ENCODE results near the gene CDKAL1.

The CDKAL1 gene

DNA sequence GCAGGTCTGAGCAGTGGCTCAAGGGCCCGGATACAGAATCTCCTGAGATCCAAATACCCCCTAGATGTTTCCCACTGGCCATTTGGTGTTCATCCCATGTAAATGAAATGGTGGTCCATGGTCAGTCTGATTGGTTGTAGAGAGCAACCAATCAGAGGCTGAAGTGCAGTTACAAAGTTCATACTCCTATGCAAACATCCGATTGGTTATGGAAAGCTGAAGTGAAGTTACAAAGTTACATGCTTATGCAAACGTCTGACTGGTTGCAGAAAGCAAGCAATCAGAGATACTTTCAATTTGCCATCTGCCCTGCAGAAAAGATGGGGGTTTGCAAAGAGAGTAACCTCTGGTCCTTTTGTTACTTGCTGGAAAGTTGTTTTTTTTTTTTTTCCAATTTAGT is 313.6 kb downstream of the CDKAL1 start:
- Histone ChIP-seq H3K9me3 (replicated peaks in 1 of 2; ENCODE audit: control insufficient read depth in 2 of 2, insufficient read depth in 1 of 2, low read depth in 1 of 2, low read length in 2 of 2) (no peaks in the 10 kb centered on the region), H3K4me1 (ENCODE audit: control insufficient read depth in 2 of 2, insufficient read depth in 1 of 2, low read depth in 1 of 2, low read length in 2 of 2) (peaks cover 0 to 2% of the 10 kb centered on the region in 2 donors), H2BK15ac (ENCODE audit: low read length) (no peak overlapping the region), H2BK120ac (ENCODE audit: low read depth, low read length) (no peak overlapping the region), H3K4me3 (ENCODE audit: low read length in 2 of 2) (no peak overlapping the region), H3K4ac (ENCODE audit: low read length) (no peak overlapping the region), H3K23ac (ENCODE audit: low read depth, low read length, poor library complexity) (no peak overlapping the region), H2BK12ac (ENCODE audit: low read length) (no peak overlapping the region), H4K91ac (ENCODE audit: low read depth, low read length, poor library complexity) (no peak overlapping the region), H3K36me3 (replicated peaks in 1 of 2; ENCODE audit: control insufficient read depth in 2 of 2, insufficient read depth in 2 of 2, low read length in 2 of 2) (peaks cover 0 to 2% of the 10 kb centered on the region in 2 donors), H3K14ac (ENCODE audit: low read length) (no peak overlapping the region), H3K18ac (ENCODE audit: low read length) (no peak overlapping the region), H4K8ac (ENCODE audit: low read depth, low read length) (no peak overlapping the region), H3K4me2 (ENCODE audit: insufficient read depth, low read length, poor library complexity, severe bottlenecking) (no peak overlapping the region), H2BK5ac (ENCODE audit: low read length) (no peak overlapping the region), H2AFZ (ENCODE audit: low read length) (no peak overlapping the region), H3K79me1 (ENCODE audit: low read depth, low read length) (no peaks in the 10 kb centered on the region), H3K27ac (replicated peaks; ENCODE audit: low read length) (no peak overlapping the region), H3K9ac (ENCODE audit: low read depth, low read length, poor library complexity) (no peak overlapping the region), H3K27me3 (ENCODE audit: control insufficient read depth in 3 of 3, insufficient read depth in 3 of 3, low read depth in 1 of 3, low read length in 3 of 3) (peaks cover 0 to 1% (median 0%) of the 10 kb centered on the region in 3 experiments), H2AK5ac (ENCODE audit: low read depth, low read length) (no peak overlapping the region)
- no CpG with 5 or more reads among the region's 3 CpGs for WGBS, 2 donors (ENCODE audit: extremely low coverage in 2 of 2, insufficient read length in 2 of 2, insufficient replicate concordance in 1 of 2)
- DNase-seq (ENCODE audit: low spot score) = no peak

DNA sequence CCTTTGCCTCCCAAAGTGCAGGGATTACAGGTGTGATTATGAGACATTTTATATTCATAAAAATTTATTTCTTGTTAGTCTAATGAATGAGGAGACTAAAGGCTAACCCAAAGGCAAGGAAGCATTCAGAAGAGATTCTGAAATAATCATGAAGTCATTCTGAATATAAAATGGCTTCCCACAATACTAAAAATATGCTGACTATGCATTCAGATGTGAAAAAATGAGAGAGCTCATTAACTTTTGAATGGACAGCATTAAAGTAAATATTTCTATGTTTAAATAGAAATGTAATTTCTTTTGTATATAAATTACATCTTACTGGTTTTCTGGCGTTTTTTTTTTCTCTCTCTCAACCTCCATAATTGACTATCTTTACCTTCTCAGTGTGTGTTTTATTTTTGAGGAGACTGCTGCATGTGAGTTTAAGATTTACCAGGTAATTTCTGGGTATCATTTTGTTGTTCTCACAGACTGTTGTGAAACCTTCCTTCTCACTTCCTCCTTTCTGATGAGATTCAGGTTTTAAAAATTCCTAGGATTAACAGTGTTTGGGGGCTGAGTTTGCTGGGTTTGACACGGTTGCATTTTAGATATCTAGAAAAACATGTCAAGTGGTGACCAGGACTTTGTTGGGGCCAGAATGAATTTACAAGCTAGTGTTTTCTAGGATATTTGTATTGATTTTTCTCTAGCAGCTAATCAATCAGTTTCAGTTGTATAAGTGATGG is 316.6 kb downstream of the CDKAL1 start:
- no peak overlapping the region for H2BK12ac ChIP-seq (ENCODE audit: low read length)
- no peak overlapping the region for H3K9ac ChIP-seq (ENCODE audit: low read depth, low read length, poor library complexity)
- H3K36me3 ChIP-seq (replicated peaks in 1 of 2; ENCODE audit: control insufficient read depth in 2 of 2, insufficient read depth in 2 of 2, low read length in 2 of 2) = no peaks in the 10 kb centered on the region
- H3K27ac ChIP-seq (replicated peaks; ENCODE audit: low read length) = no peak overlapping the region
- no peak overlapping the region for H2AFZ ChIP-seq (ENCODE audit: low read length)
- H3K14ac ChIP-seq (ENCODE audit: low read length) = no peak overlapping the region
- H2BK15ac ChIP-seq (ENCODE audit: low read length) = no peak overlapping the region
- H2BK5ac ChIP-seq (ENCODE audit: low read length) = no peak overlapping the region
- H3K18ac ChIP-seq (ENCODE audit: low read length) = no peak overlapping the region
- H2AK5ac ChIP-seq (ENCODE audit: low read depth, low read length) = no peak overlapping the region
- H4K8ac ChIP-seq (ENCODE audit: low read depth, low read length) = no peak overlapping the region
- DNase-seq (ENCODE audit: low spot score) = no peak
- H3K4me2 ChIP-seq (ENCODE audit: insufficient read depth, low read length, poor library complexity, severe bottlenecking) = no peak overlapping the region
- no peak overlapping the region for H4K91ac ChIP-seq (ENCODE audit: low read depth, low read length, poor library complexity)
- WGBS, 2 donors (ENCODE audit: extremely low coverage in 2 of 2, insufficient read length in 2 of 2, insufficient replicate concordance in 1 of 2) = no CpG with 5 or more reads among the region's 2 CpGs
- no peak overlapping the region for H3K23ac ChIP-seq (ENCODE audit: low read depth, low read length, poor library complexity)
- no peaks in the 10 kb centered on the region for H3K27me3 ChIP-seq (ENCODE audit: control insufficient read depth in 3 of 3, insufficient read depth in 3 of 3, low read depth in 1 of 3, low read length in 3 of 3)
- no peaks in the 10 kb centered on the region for H3K79me1 ChIP-seq (ENCODE audit: low read depth, low read length)
- H3K4me1 ChIP-seq (ENCODE audit: control insufficient read depth in 2 of 2, insufficient read depth in 1 of 2, low read depth in 1 of 2, low read length in 2 of 2) = peaks cover 0 to 2% of the 10 kb centered on the region in 2 donors
- H3K9me3 ChIP-seq (replicated peaks in 1 of 2; ENCODE audit: control insufficient read depth in 2 of 2, insufficient read depth in 1 of 2, low read depth in 1 of 2, low read length in 2 of 2) = no peaks in the 10 kb centered on the region
- no peak overlapping the region for H3K4me3 ChIP-seq (ENCODE audit: low read length in 2 of 2)
- no peak overlapping the region for H3K4ac ChIP-seq (ENCODE audit: low read length)
- no peak overlapping the region for H2BK120ac ChIP-seq (ENCODE audit: low read depth, low read length)

DNA sequence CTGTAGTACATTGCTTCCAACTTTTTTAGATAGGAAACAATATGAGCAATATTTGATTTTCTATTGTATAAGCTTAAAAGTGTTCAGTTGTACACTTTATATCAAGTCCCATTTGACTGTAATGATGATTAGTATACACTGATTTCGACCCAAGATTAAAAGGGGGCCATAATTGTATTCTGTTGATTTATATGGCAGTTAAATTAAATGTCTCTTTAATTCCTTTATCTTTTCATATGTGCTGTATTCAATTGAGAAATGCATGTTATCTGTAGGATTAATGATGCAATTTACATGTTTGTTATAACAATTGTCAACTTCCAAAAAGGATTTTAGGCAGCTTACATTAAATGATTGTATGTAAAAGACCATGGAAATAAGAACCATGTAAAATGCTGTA is 317.5 kb downstream of the CDKAL1 start:
- Histone ChIP-seq H3K23ac (ENCODE audit: low read depth, low read length, poor library complexity) (no peak overlapping the region), H3K27me3 (ENCODE audit: control insufficient read depth in 3 of 3, insufficient read depth in 3 of 3, low read depth in 1 of 3, low read length in 3 of 3) (no peaks in the 10 kb centered on the region), H2BK15ac (ENCODE audit: low read length) (no peak overlapping the region), H3K4me3 (ENCODE audit: low read length in 2 of 2) (no peak overlapping the region), H2BK5ac (ENCODE audit: low read length) (no peak overlapping the region), H3K4me1 (ENCODE audit: control insufficient read depth in 2 of 2, insufficient read depth in 1 of 2, low read depth in 1 of 2, low read length in 2 of 2) (peaks cover 0 to 2% of the 10 kb centered on the region in 2 donors), H3K4ac (ENCODE audit: low read length) (no peak overlapping the region), H3K36me3 (replicated peaks in 1 of 2; ENCODE audit: control insufficient read depth in 2 of 2, insufficient read depth in 2 of 2, low read length in 2 of 2) (no peaks in the 10 kb centered on the region), H2BK12ac (ENCODE audit: low read length) (no peak overlapping the region), H3K9ac (ENCODE audit: low read depth, low read length, poor library complexity) (no peak overlapping the region), H3K14ac (ENCODE audit: low read length) (no peak overlapping the region), H3K27ac (replicated peaks; ENCODE audit: low read length) (no peak overlapping the region), H3K9me3 (replicated peaks in 1 of 2; ENCODE audit: control insufficient read depth in 2 of 2, insufficient read depth in 1 of 2, low read depth in 1 of 2, low read length in 2 of 2) (no peaks in the 10 kb centered on the region), H4K91ac (ENCODE audit: low read depth, low read length, poor library complexity) (no peak overlapping the region), H2AK5ac (ENCODE audit: low read depth, low read length) (no peak overlapping the region), H2AFZ (ENCODE audit: low read length) (no peak overlapping the region), H2BK120ac (ENCODE audit: low read depth, low read length) (no peak overlapping the region), H3K18ac (ENCODE audit: low read length) (no peak overlapping the region), H4K8ac (ENCODE audit: low read depth, low read length) (no peak overlapping the region), H3K4me2 (ENCODE audit: insufficient read depth, low read length, poor library complexity, severe bottlenecking) (no peak overlapping the region), H3K79me1 (ENCODE audit: low read depth, low read length) (no peaks in the 10 kb centered on the region)
- no peak for DNase-seq (ENCODE audit: low spot score)
- WGBS, 2 donors (ENCODE audit: extremely low coverage in 2 of 2, insufficient read length in 2 of 2, insufficient replicate concordance in 1 of 2) = no CpG with 5 or more reads among the region's 1 CpG

DNA sequence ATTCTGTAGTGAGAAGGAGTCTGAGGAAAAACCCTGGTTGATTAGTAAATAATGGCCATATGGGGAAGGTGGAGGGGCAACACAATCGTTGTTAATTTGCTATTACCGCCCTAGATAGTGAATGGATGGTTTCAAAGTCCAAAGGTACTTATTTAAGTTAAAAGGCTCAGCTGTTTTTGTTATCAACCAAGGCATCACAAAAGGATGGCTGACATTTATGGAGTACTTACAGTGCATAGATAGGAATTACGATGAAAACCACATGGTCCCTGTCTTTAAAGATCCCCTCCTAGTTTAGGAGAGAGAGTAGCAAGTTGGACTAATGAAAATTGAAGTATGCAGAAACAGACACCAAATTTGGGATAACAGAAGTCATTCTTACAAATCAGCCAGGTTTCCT is 319.6 kb downstream of the CDKAL1 start:
- no peak overlapping the region for H2BK15ac ChIP-seq (ENCODE audit: low read length)
- no peak for DNase-seq (ENCODE audit: low spot score)
- H3K4me1 ChIP-seq (ENCODE audit: control insufficient read depth in 2 of 2, insufficient read depth in 1 of 2, low read depth in 1 of 2, low read length in 2 of 2) = peaks cover 0 to 2% of the 10 kb centered on the region in 2 donors
- no peaks in the 10 kb centered on the region for H3K79me1 ChIP-seq (ENCODE audit: low read depth, low read length)
- no peaks in the 10 kb centered on the region for H3K9me3 ChIP-seq (replicated peaks in 1 of 2; ENCODE audit: control insufficient read depth in 2 of 2, insufficient read depth in 1 of 2, low read depth in 1 of 2, low read length in 2 of 2)
- H2BK12ac ChIP-seq (ENCODE audit: low read length) = no peak overlapping the region
- H3K27ac ChIP-seq (replicated peaks; ENCODE audit: low read length) = no peak overlapping the region
- H3K18ac ChIP-seq (ENCODE audit: low read length) = no peak overlapping the region
- H3K4ac ChIP-seq (ENCODE audit: low read length) = no peak overlapping the region
- no peak overlapping the region for H3K14ac ChIP-seq (ENCODE audit: low read length)
- H4K91ac ChIP-seq (ENCODE audit: low read depth, low read length, poor library complexity) = no peak overlapping the region
- H3K4me3 ChIP-seq (ENCODE audit: low read length in 2 of 2) = no peak overlapping the region
- no peak overlapping the region for H2BK5ac ChIP-seq (ENCODE audit: low read length)
- H3K9ac ChIP-seq (ENCODE audit: low read depth, low read length, poor library complexity) = no peak overlapping the region
- H3K23ac ChIP-seq (ENCODE audit: low read depth, low read length, poor library complexity) = no peak overlapping the region
- WGBS, 2 donors (ENCODE audit: extremely low coverage in 2 of 2, insufficient read length in 2 of 2, insufficient replicate concordance in 1 of 2) = no CpG with 5 or more reads among the region's 3 CpGs
- H2AFZ ChIP-seq (ENCODE audit: low read length) = no peak overlapping the region
- H3K27me3 ChIP-seq (ENCODE audit: control insufficient read depth in 3 of 3, insufficient read depth in 3 of 3, low read depth in 1 of 3, low read length in 3 of 3) = no peaks in the 10 kb centered on the region
- no peak overlapping the region for H2AK5ac ChIP-seq (ENCODE audit: low read depth, low read length)
- H4K8ac ChIP-seq (ENCODE audit: low read depth, low read length) = no peak overlapping the region
- H3K36me3 ChIP-seq (replicated peaks in 1 of 2; ENCODE audit: control insufficient read depth in 2 of 2, insufficient read depth in 2 of 2, low read length in 2 of 2) = no peaks in the 10 kb centered on the region
- no peak overlapping the region for H3K4me2 ChIP-seq (ENCODE audit: insufficient read depth, low read length, poor library complexity, severe bottlenecking)
- no peak overlapping the region for H2BK120ac ChIP-seq (ENCODE audit: low read depth, low read length)

Measured in neuronal stem cell (in vitro differentiated cells).